Upper lobe of left lung (tissue), 6 donors: ENCODE measurements around the gene CDH13. TPM values are rescaled to one million over a fixed set of nuclear protein-coding genes. Genes with fewer than 3 reads are reported as not detected.
A peak's percentile ranks its signal among the peaks of the same experiment; 100 is the strongest.

Experiments used
- ATAC-seq, 2 donors: fragments of 200-7000 bp; cut with Tn5 transposase; one replicate each; pipeline ENCODE4 v1.9.1; 2022; ENCODE audit warnings: mild to moderate bottlenecking in 2 of 2, moderate library complexity in 2 of 2; ENCODE audit not compliant: low FRiP score in 2 of 2
- DNase-seq, 2 donors: peaks; one replicate each; pipeline ENCODE4 v3.0.0-alpha.2; 2019 to 2020
- H3K27ac ChIP-seq, 4 donors: fragments of 200-600 bp; sonication (generic); one replicate each; pipeline ENCODE4 v1.5.1; 2016 to 2019
- H3K27me3 ChIP-seq, 4 donors: fragments of 200-600 bp; sonication (generic); one replicate each; pipeline ENCODE4 v1.5.1; 2017 to 2019
- H3K36me3 ChIP-seq, 4 donors: fragments of 200-600 bp; sonication (generic); one replicate each; pipeline ENCODE4 v1.5.1; 2016 to 2019
- H3K4me1 ChIP-seq, 4 donors: fragments of 200-600 bp; sonication (generic); one replicate each; pipeline ENCODE4 v1.5.1; 2018 to 2019
- H3K4me3 ChIP-seq, 4 donors: fragments of 200-600 bp; sonication (generic); one replicate each; pipeline ENCODE4 v1.5.1; 2017 to 2019; ENCODE audit warnings: mild to moderate bottlenecking in 2 of 4, moderate library complexity in 1 of 4
- H3K9me3 ChIP-seq, 4 donors: fragments of 200-600 bp; sonication (generic); one replicate each; pipeline ENCODE4 v1.5.1; 2018 to 2019
- CTCF ChIP-seq, 6 experiments: fragments of 450-650 bp in 4 of 6; fragments of 200-600 bp in 2 of 6; sonication (generic) in 2 of 6; IDR thresholded peaks; one replicate each; pipeline ENCODE4 v1.5.1; 2016 to 2019; ENCODE audit warnings: antibody characterized with exemption in 6 of 6
- EP300 ChIP-seq, 4 donors: sonication (generic); formaldehyde crosslinking; IDR thresholded peaks; one replicate each; pipeline ENCODE4 v1.5.1; 2017; ENCODE audit warnings: antibody characterized with exemption in 4 of 4, control low read depth in 2 of 4
- POLR2A ChIP-seq, 4 donors: fragments of 450-650 bp; IDR thresholded peaks; one replicate each; pipeline ENCODE4 v1.5.1; 2016 to 2017; ENCODE audit warnings: antibody characterized with exemption in 4 of 4, mild to moderate bottlenecking in 2 of 4
- POLR2AphosphoS5 ChIP-seq, 2 donors: sonication (generic); formaldehyde crosslinking; IDR thresholded peaks; one replicate each; pipeline ENCODE4 v1.5.1; 2017; ENCODE audit warnings: antibody characterized with exemption in 2 of 2
- WGBS, 2 donors: methylation state at CpG; one replicate each; pipeline ENCODE4 v1.1.5; 2017 to 2018; 5-methylcytosine and 5-hydroxymethylcytosine counted together
- total RNA-seq, 6 donors: library from RNA; depleted of rRNA in 4 of 6; stranded (reverse); fragments of >200 nt in 4 of 6; gene quantifications; one replicate each; pipeline versions ENCODE4 v1.1.0 to v1.2.1, GENCODE V29; 2016 to 2021
- donor health status: DM: no; HTN: no; CAD: no; lungs with moderate emphysema.
- donor health status: DM: no; HTN: yes; CAD: no; lungs with severe emphysema.

Gene CDH13
- total RNA-seq, 6 donors from 2014 or later = 11.3 to 39.8 (median 19.9) TPM

GRCh38 chr16:83066881-83067280 lies 440.1 kb downstream of the CDH13 start:
- H3K27ac ChIP-seq = no peak overlapping the region
- no peak for ATAC-seq
- H3K36me3 ChIP-seq = no peaks in the 10 kb centered on the region
- TF ChIP-seq EP300 (IDR thresholded peaks at IDR 0.05) (no peak), POLR2AphosphoS5 (IDR thresholded peaks at IDR 0.05) (no peak), POLR2A (IDR thresholded peaks at IDR 0.05) (no peak), CTCF (IDR thresholded peaks at IDR 0.05) (no peak)
- H3K9me3 ChIP-seq = no peaks in the 10 kb centered on the region
- no peaks in the 10 kb centered on the region for H3K4me1 ChIP-seq
- DNase-seq = no peak
- WGBS, 2 donors = 91 to 92% methylated on average over 2 of the region's 2 CpGs
- no peak overlapping the region for H3K4me3 ChIP-seq
- H3K27me3 ChIP-seq = no peaks in the 10 kb centered on the region

- DNase-seq (no peak), ATAC-seq (no peak)
- H3K9me3 ChIP-seq = no peaks in the 10 kb centered on the region
- H3K4me3 ChIP-seq = no peak overlapping the region
- H3K27ac ChIP-seq = no peak overlapping the region
- WGBS, 2 donors = 7 to 29% methylated on average over 1 of the region's 1 CpG
- no peaks in the 10 kb centered on the region for H3K4me1 ChIP-seq
- no peaks in the 10 kb centered on the region for H3K27me3 ChIP-seq
- TF ChIP-seq CTCF (IDR thresholded peaks at IDR 0.05) (peak in 1 of 6 experiments; percentile 18), EP300 (IDR thresholded peaks at IDR 0.05) (no peak)
- H3K36me3 ChIP-seq = no peaks in the 10 kb centered on the region
Observed at GRCh38 chr16:83068686-83069085, 441.9 kb downstream of the CDH13 start.

DNA sequence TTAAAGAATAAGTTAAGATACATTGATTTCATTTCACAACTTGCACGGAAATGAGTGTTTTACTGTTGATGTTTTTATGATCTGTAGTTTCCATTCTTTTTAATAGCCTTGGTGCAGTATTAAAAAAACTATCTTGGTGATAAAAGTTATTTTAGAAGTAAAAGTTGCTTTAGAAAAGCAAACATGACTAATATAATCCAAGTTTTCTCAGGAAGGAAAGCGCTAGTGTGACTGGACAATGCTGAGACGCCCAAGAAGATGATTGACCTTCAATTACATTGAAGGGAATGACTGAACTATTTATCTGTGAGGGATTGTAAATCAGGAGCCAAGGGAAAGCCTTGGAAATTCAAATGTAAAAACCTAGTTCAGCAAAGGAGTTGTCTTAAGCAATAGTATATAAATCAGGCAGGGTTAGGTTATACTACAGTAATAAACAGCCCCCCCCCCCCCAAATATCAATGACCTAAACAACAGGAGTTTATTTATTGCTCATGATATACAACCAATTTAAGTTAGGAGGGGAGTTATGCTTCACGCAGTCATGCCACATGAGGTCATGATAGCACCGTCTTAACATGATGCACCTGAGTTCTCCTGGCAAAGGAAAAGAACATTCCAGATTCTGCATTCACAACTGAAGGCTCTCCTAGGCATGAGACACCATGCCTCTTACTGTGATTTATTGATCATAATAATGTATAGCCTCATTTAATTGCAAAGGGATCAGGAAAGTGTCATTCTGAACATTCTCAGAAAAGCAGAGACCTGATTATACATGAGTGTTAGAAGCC lies 443.8 kb downstream of the CDH13 start:
- WGBS, 2 donors = 79 to 81% methylated on average over 5 of the region's 5 CpGs
- TF ChIP-seq POLR2AphosphoS5 (IDR thresholded peaks at IDR 0.05) (no peak), EP300 (IDR thresholded peaks at IDR 0.05) (no peak), POLR2A (IDR thresholded peaks at IDR 0.05) (no peak), CTCF (IDR thresholded peaks at IDR 0.05) (no peak)
- H3K4me1 ChIP-seq = no peaks in the 10 kb centered on the region
- H3K36me3 ChIP-seq = no peaks in the 10 kb centered on the region
- no peak overlapping the region for H3K27ac ChIP-seq
- H3K27me3 ChIP-seq = no peaks in the 10 kb centered on the region
- no peak for ATAC-seq
- H3K4me3 ChIP-seq = no peak overlapping the region
- DNase-seq = no peak
- no peaks in the 10 kb centered on the region for H3K9me3 ChIP-seq

- no peaks in the 10 kb centered on the region for H3K4me1 ChIP-seq
- 53 to 64% methylated on average over 2 of the region's 2 CpGs for WGBS, 2 donors
- ATAC-seq = no peak
- H3K4me3 ChIP-seq = no peak overlapping the region
- H3K9me3 ChIP-seq = no peaks in the 10 kb centered on the region
- H3K36me3 ChIP-seq = no peaks in the 10 kb centered on the region
- no peak for DNase-seq
- TF ChIP-seq POLR2AphosphoS5 (IDR thresholded peaks at IDR 0.05) (no peak), EP300 (IDR thresholded peaks at IDR 0.05) (no peak), CTCF (IDR thresholded peaks at IDR 0.05) (no peak), POLR2A (IDR thresholded peaks at IDR 0.05) (no peak)
- H3K27ac ChIP-seq = no peak overlapping the region
- no peaks in the 10 kb centered on the region for H3K27me3 ChIP-seq
Observed at GRCh38 chr16:83075956-83076355, 449.2 kb downstream of the CDH13 start.

- H3K27ac ChIP-seq = no peak overlapping the region
- no peaks in the 10 kb centered on the region for H3K9me3 ChIP-seq
- no peak for ATAC-seq
- H3K36me3 ChIP-seq = no peaks in the 10 kb centered on the region
- no peak overlapping the region for H3K4me3 ChIP-seq
- no peak for DNase-seq
- TF ChIP-seq EP300 (IDR thresholded peaks at IDR 0.05) (no peak), CTCF (IDR thresholded peaks at IDR 0.05) (no peak), POLR2AphosphoS5 (IDR thresholded peaks at IDR 0.05) (no peak), POLR2A (IDR thresholded peaks at IDR 0.05) (no peak)
- no peaks in the 10 kb centered on the region for H3K27me3 ChIP-seq
- 82 to 93% methylated on average over 3 of the region's 3 CpGs for WGBS, 2 donors
- H3K4me1 ChIP-seq = no peaks in the 10 kb centered on the region
Observed at GRCh38 chr16:83083361-83083760, 456.6 kb downstream of the CDH13 start.
